ENCODE results near the gene GPR135. TPM values are rescaled to one million over a fixed set of nuclear protein-coding genes. Genes with fewer than 3 reads are reported as not detected.

Gene GPR135
- total and polyA plus RNA-seq, 10 of the 15 experiments (the other 5 are each of a cell fraction or from before 2014, with no cell fraction given), result 0.11 to 1.1 (median 0.86) TPM

DNA sequence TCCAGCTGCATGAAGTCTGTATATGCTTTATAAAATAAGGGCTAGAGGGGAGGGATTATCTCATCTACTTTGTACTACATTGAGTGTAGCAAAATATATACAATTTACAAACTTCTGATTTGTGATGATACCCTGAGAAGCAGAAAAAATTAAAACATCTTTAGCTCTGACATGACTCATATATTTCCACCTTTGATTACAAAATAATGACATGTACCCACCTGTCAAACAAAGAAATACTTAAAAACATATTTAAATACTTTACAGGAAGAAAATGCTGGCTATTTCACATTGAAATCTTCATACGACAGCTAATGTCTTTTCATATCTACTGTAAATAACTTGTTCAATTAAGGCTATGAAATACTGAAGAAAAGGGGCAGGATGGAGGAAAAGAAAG, 3.3 kb downstream of the GPR135 start:
- FAIRE-seq, result no peak
- 100% methylated on average over 1 of the region's 1 CpG for WGBS (ENCODE audit: insufficient coverage, insufficient replicate concordance, low lambda C conversion rate, missing lambda C conversion rate)
- peaks cover 10% of the 10 kb centered on the region for H3K4me1 ChIP-seq (ENCODE audit: control insufficient read depth, insufficient read depth, low read length)
- intact Hi-C loops (cut with micrococcal nuclease; ENCODE audit: unreplicated experiment) (no loop called here), in situ Hi-C loops (cut with MboI) (no loop called here)
- no peak overlapping the region for H3K4me3 ChIP-seq
- H2AFZ ChIP-seq (ENCODE audit: control insufficient read depth, low read depth, low read length), result no peak overlapping the region
- H4K20me1 ChIP-seq (ENCODE audit: control insufficient read depth, insufficient read depth), result no peaks in the 10 kb centered on the region
- no peak for DNase-seq (ENCODE audit: low read depth, low spot score)
- no peak overlapping the region for H3K4me2 ChIP-seq (ENCODE audit: control insufficient read depth, insufficient read depth)
- TF ChIP-seq JUND (IDR thresholded peaks at IDR 0.05; ENCODE audit: low read depth, low read length), result no peak
- no peak for TF ChIP-seq GABPA (IDR thresholded peaks at IDR 0.05; ENCODE audit: low read depth)
- TF ChIP-seq MEF2A (IDR thresholded peaks at IDR 0.05; ENCODE audit: insufficient read depth, low read depth, low read length), result no peak
- TF ChIP-seq, protein P1, sequence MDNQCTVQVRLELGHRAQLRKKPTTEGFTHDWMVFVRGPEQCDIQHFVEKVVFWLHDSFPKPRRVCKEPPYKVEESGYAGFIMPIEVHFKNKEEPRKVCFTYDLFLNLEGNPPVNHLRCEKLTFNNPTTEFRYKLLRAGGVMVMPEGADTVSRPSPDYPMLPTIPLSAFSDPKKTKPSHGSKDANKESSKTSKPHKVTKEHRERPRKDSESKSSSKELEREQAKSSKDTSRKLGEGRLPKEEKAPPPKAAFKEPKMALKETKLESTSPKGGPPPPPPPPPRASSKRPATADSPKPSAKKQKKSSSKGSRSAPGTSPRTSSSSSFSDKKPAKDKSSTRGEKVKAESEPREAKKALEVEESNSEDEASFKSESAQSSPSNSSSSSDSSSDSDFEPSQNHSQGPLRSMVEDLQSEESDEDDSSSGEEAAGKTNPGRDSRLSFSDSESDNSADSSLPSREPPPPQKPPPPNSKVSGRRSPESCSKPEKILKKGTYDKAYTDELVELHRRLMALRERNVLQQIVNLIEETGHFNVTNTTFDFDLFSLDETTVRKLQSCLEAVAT (IDR thresholded peaks at IDR 0.05), result no peak
- no peak for TF ChIP-seq SIX5 (IDR thresholded peaks at IDR 0.05; ENCODE audit: low read depth, low read length, severe bottlenecking)
- TF ChIP-seq CREM (IDR thresholded peaks at IDR 0.05; ENCODE audit: low read depth), result no peak
- TF ChIP-seq LARP7 (IDR thresholded peaks at IDR 0.05), result no peak
- TF ChIP-seq MXI1 (IDR thresholded peaks at IDR 0.05; ENCODE audit: low read depth, low read length), result no peak
- TF ChIP-seq TCF3 (IDR thresholded peaks at IDR 0.05; ENCODE audit: borderline replicate concordance, insufficient read depth, low read depth, low read length), result no peak
- no peak for TF ChIP-seq HCFC1 (IDR thresholded peaks at IDR 0.05; ENCODE audit: low read length)
- no peak for TF ChIP-seq JUNB (IDR thresholded peaks at IDR 0.05)
- TF ChIP-seq GATAD2B (conservative IDR thresholded peaks at IDR 0.05; ENCODE audit: low read depth), result no peak
- TF ChIP-seq, protein P2, sequence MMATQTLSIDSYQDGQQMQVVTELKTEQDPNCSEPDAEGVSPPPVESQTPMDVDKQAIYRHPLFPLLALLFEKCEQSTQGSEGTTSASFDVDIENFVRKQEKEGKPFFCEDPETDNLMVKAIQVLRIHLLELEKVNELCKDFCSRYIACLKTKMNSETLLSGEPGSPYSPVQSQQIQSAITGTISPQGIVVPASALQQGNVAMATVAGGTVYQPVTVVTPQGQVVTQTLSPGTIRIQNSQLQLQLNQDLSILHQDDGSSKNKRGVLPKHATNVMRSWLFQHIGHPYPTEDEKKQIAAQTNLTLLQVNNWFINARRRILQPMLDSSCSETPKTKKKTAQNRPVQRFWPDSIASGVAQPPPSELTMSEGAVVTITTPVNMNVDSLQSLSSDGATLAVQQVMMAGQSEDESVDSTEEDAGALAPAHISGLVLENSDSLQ (IDR thresholded peaks at IDR 0.05), result no peak
- TF ChIP-seq POLR2AphosphoS2 (IDR thresholded peaks at IDR 0.05; ENCODE audit: low read depth, low read length), result no peak
- ChIA-PET RAD21 (ENCODE audit: unreplicated experiment) (no interaction called here), SMC1A (ENCODE audit: uncharacterized antibody, unreplicated experiment) (interaction anchor here (1.8 kb wide), 1 partner anchor 18 kb away, joined by 4 read pairs; no protein-coding TSS in a partner anchor), POLR2A (no interaction called here), CTCF (interaction anchor here (0.7 to 3.0 kb wide), 2 partner anchors 18 to 333 kb away, joined by 4 to 6 read pairs; no protein-coding TSS in a partner anchor)
- no peaks in the 10 kb centered on the region; a peak in 1 of 4 replicates for H3K36me3 ChIP-seq (ENCODE audit: control insufficient read depth in 2 of 2, insufficient read depth in 2 of 2, low read length in 1 of 2)
- ATAC-seq, result no peak
- no peak overlapping the region for H3K27ac ChIP-seq (ENCODE audit: control insufficient read depth, insufficient read depth)
- no peak overlapping the region for H3K9ac ChIP-seq (ENCODE audit: control insufficient read depth, insufficient read depth, low read length)
- no TSS peak for BruUV-seq (replicated peaks)
- H3K27me3 ChIP-seq (replicated peaks in 1 of 2; ENCODE audit: control insufficient read depth in 2 of 2, insufficient read depth in 2 of 2, low read length in 1 of 2), result no peaks in the 10 kb centered on the region
- no peaks in the 10 kb centered on the region for H3K79me2 ChIP-seq (ENCODE audit: control insufficient read depth, insufficient read depth, low read length)
- no peaks in the 10 kb centered on the region for H3K9me3 ChIP-seq (replicated peaks; ENCODE audit: control insufficient read depth, insufficient read depth, low read length)

All from GM12878 (cell line).